ENCODE results near the gene FASN. TPM values are rescaled to one million over a fixed set of nuclear protein-coding genes. Genes with fewer than 3 reads are reported as not detected.
A peak's percentile ranks its signal among the peaks of the same experiment; 100 is the strongest.

The FASN gene
- total and polyA plus RNA-seq, 2 of the 13 experiments (the other 11 are each of a cell fraction or from before 2014, with no cell fraction given) = 51.7 to 101 TPM

DNA sequence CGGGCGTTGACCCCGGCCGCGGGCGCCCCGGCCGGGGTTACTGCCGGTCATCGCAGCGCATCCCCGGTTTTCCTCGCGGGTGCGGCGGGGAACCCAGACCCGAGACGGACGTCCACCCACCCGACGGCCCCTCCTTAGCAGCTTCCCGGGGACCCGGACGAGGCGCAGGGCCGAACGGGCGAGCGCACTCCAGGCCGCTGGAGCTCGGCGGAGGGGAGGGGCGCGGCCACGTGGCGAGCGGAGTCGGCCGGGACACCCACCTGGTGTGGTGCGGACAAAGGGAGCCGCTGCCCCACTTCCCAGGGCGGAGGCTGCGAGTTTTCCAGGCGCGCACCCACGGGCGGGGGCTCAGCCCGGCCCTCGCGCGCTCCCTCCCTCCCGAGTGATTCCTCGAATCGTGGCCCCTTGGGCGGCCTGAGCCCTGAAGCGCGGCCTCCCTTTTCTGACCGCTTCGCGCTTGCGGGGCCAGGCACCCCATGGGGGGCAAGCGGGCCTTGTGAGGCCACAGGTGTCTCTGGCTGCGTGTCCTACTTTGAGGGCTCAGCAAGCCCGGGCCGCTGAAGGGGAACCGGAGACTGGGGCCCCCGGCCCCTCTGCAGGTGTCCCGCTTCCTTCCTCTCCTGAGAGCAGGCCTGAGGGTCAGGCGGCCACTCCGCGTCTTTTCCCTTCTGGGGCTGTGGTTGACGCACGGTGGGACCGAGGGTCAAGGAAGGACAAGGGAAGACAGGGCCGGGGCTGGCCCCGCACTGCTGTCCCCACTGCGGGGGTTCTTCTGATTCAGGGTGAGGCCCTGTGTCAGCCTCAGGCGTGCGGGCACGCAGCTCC lies 1.1 kb upstream of the FASN start (continued):
- no peak for TF ChIP-seq ZNF766 (CRISPR knock-in tag; IDR thresholded peaks at IDR 0.05; ENCODE audit: borderline replicate concordance)
- TF ChIP-seq BRCA1 (CRISPR knock-in tag; IDR thresholded peaks at IDR 0.05) = no peak; the same call in 1 of the 2 replicates
- TF ChIP-seq SP4 (CRISPR knock-in tag; IDR thresholded peaks at IDR 0.05) = no peak
- no peak for TF ChIP-seq ZNF263 (CRISPR knock-in tag; IDR thresholded peaks at IDR 0.05)
- no peak; the same call in 1 of the 2 replicates for TF ChIP-seq ZNF546 (CRISPR knock-in tag; conservative IDR thresholded peaks at IDR 0.05)
- TF ChIP-seq ZNF670 (CRISPR knock-in tag; IDR thresholded peaks at IDR 0.05; ENCODE audit: borderline replicate concordance) = no peak; the same call in 1 of the 2 replicates
- TF ChIP-seq HNRNPL (IDR thresholded peaks at IDR 0.05; ENCODE audit: low read depth, low read length) = peak; percentile 53; the same call in 1 of the 2 replicates
- TF ChIP-seq SP5 (CRISPR knock-in tag; IDR thresholded peaks at IDR 0.05; ENCODE audit: borderline replicate concordance, low read depth) = no peak; the same call in 1 of the 2 replicates
- TF ChIP-seq ZNF607 (CRISPR knock-in tag; IDR thresholded peaks at IDR 0.05; ENCODE audit: borderline replicate concordance) = peak; percentile 33; the same call in 1 of the 2 replicates
- no peak for TF ChIP-seq STAG1 (CRISPR knock-in tag; IDR thresholded peaks at IDR 0.05)
- TF ChIP-seq JUN (CRISPR knock-in tag; IDR thresholded peaks at IDR 0.05) = no peak
- TF ChIP-seq, protein P1, sequence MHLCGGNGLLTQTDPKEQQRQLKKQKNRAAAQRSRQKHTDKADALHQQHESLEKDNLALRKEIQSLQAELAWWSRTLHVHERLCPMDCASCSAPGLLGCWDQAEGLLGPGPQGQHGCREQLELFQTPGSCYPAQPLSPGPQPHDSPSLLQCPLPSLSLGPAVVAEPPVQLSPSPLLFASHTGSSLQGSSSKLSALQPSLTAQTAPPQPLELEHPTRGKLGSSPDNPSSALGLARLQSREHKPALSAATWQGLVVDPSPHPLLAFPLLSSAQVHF (CRISPR knock-in tag; IDR thresholded peaks at IDR 0.05) = no peak
- no peak for TF ChIP-seq SRSF9 (IDR thresholded peaks at IDR 0.05; ENCODE audit: borderline replicate concordance, insufficient read depth, low read depth, low read length, poor library complexity, severe bottlenecking)
- TF ChIP-seq RFXAP (CRISPR knock-in tag; IDR thresholded peaks at IDR 0.05; ENCODE audit: borderline replicate concordance) = no peak
- no peak for TF ChIP-seq TBP (CRISPR knock-in tag; IDR thresholded peaks at IDR 0.05)
- TF ChIP-seq ZNF292 (CRISPR knock-in tag; IDR thresholded peaks at IDR 0.05; ENCODE audit: borderline replicate concordance, low read depth) = no peak
- peak; percentile 57 for TF ChIP-seq ZFY (CRISPR knock-in tag; IDR thresholded peaks at IDR 0.05)
- TF ChIP-seq THAP11 (CRISPR knock-in tag; IDR thresholded peaks at IDR 0.05) = no peak
- no peak for TF ChIP-seq NR2F2 (IDR thresholded peaks at IDR 0.05; ENCODE audit: borderline replicate concordance, low read depth)
- peak; percentile 93 for TF ChIP-seq SRSF4 (IDR thresholded peaks at IDR 0.05; ENCODE audit: low read depth, low read length, poor library complexity, severe bottlenecking)
- TF ChIP-seq GABPA (IDR thresholded peaks at IDR 0.05; ENCODE audit: low read depth, low read length) = no peak
- TF ChIP-seq GABPA (CRISPR knock-in tag; IDR thresholded peaks at IDR 0.05; ENCODE audit: low read depth) = no peak
- no peak for TF ChIP-seq U2AF2 (IDR thresholded peaks at IDR 0.05; ENCODE audit: low read depth, low read length)
- TF ChIP-seq, protein P2, sequence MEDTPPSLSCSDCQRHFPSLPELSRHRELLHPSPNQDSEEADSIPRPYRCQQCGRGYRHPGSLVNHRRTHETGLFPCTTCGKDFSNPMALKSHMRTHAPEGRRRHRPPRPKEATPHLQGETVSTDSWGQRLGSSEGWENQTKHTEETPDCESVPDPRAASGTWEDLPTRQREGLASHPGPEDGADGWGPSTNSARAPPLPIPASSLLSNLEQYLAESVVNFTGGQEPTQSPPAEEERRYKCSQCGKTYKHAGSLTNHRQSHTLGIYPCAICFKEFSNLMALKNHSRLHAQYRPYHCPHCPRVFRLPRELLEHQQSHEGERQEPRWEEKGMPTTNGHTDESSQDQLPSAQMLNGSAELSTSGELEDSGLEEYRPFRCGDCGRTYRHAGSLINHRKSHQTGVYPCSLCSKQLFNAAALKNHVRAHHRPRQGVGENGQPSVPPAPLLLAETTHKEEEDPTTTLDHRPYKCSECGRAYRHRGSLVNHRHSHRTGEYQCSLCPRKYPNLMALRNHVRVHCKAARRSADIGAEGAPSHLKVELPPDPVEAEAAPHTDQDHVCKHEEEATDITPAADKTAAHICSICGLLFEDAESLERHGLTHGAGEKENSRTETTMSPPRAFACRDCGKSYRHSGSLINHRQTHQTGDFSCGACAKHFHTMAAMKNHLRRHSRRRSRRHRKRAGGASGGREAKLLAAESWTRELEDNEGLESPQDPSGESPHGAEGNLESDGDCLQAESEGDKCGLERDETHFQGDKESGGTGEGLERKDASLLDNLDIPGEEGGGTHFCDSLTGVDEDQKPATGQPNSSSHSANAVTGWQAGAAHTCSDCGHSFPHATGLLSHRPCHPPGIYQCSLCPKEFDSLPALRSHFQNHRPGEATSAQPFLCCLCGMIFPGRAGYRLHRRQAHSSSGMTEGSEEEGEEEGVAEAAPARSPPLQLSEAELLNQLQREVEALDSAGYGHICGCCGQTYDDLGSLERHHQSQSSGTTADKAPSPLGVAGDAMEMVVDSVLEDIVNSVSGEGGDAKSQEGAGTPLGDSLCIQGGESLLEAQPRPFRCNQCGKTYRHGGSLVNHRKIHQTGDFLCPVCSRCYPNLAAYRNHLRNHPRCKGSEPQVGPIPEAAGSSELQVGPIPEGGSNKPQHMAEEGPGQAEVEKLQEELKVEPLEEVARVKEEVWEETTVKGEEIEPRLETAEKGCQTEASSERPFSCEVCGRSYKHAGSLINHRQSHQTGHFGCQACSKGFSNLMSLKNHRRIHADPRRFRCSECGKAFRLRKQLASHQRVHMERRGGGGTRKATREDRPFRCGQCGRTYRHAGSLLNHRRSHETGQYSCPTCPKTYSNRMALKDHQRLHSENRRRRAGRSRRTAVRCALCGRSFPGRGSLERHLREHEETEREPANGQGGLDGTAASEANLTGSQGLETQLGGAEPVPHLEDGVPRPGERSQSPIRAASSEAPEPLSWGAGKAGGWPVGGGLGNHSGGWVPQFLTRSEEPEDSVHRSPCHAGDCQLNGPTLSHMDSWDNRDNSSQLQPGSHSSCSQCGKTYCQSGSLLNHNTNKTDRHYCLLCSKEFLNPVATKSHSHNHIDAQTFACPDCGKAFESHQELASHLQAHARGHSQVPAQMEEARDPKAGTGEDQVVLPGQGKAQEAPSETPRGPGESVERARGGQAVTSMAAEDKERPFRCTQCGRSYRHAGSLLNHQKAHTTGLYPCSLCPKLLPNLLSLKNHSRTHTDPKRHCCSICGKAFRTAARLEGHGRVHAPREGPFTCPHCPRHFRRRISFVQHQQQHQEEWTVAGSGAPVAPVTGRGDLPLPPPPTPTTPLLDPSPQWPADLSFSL (CRISPR knock-in tag; IDR thresholded peaks at IDR 0.05) = no peak
- TF ChIP-seq PITX1 (CRISPR knock-in tag; IDR thresholded peaks at IDR 0.05) = no peak

All from HepG2 (cell line).